GM20000 (cell line): ENCODE data around the gene FUT9.

Experiments used
- DNase-seq: peaks from one replicate; pipeline ENCODE4 v3.0.0; 2012; ENCODE audit warnings: low spot score
- TF ChIP-seq, protein P1 (sequence below): IDR thresholded peaks from 2 replicates; pipeline ENCODE4 v1.5.1; 2012; ENCODE audit warnings: mild to moderate bottlenecking, control low read depth; ENCODE audit errors: extremely low read depth, missing control alignments

The FUT9 gene

DNA sequence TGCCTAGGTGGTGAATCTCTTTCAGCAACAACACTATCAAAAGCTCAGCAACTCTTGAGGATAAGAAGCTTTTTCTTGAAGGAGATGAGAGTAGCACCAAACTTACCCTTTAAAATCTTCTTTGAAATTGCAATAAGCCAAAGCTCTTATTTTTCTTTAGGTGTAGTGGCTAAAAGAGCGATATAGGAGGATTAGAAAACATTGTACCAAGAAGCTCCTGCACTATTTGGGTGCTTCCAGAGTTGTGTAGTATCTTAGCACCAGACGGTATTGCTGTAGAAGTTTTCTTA, 1.2 kb downstream of the FUT9 start:
- TF ChIP-seq, protein P1, sequence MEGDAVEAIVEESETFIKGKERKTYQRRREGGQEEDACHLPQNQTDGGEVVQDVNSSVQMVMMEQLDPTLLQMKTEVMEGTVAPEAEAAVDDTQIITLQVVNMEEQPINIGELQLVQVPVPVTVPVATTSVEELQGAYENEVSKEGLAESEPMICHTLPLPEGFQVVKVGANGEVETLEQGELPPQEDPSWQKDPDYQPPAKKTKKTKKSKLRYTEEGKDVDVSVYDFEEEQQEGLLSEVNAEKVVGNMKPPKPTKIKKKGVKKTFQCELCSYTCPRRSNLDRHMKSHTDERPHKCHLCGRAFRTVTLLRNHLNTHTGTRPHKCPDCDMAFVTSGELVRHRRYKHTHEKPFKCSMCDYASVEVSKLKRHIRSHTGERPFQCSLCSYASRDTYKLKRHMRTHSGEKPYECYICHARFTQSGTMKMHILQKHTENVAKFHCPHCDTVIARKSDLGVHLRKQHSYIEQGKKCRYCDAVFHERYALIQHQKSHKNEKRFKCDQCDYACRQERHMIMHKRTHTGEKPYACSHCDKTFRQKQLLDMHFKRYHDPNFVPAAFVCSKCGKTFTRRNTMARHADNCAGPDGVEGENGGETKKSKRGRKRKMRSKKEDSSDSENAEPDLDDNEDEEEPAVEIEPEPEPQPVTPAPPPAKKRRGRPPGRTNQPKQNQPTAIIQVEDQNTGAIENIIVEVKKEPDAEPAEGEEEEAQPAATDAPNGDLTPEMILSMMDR = no peak
- no peak for DNase-seq

DNA sequence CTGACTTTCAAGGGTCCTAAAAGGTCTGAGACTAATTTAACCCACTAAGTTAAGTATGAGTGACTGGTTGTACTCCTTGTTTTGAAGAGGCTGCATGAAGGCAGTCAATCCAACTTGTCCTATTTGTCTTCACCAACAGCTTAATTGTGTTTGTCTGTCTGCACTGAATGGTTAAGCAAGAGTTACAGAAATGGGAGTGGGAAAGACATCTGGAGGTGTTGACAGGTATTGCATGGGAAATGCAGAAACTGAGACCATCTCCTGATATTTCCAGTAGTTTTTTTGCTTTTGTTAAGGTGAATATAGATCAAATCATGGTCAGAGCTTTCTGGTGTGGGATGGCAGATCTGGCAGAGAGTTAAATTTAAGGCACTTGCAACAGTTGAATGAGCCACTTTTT, 6.5 kb downstream of the FUT9 start:
- DNase-seq = no peak
- TF ChIP-seq, protein P1 = no peak

DNA sequence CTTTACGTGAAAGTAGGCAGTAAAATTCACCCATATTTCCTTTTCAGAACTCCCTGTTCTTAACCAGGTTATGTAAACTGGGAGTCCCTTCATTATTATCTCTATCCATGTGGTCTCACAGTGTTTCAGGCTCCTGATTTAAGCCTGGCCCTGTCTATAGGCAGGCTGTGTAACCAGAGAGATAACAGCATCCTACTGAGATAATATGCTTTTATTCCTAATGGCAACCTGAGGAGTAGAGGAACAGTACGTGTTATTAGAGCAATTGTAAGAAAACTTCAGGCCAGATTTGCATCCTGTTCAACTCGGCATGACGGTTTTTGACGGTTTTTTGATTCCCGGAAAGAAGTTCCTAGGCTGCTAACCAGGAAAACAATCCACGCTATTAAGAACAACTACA, 16.9 kb downstream of the FUT9 start:
- DNase-seq = no peak
- TF ChIP-seq, protein P1 = no peak

- no peak for DNase-seq
- TF ChIP-seq, protein P1 = no peak
These were observed 35.8 kb downstream of the FUT9 start for GRCh38 chr6:96051555-96051954.

DNA sequence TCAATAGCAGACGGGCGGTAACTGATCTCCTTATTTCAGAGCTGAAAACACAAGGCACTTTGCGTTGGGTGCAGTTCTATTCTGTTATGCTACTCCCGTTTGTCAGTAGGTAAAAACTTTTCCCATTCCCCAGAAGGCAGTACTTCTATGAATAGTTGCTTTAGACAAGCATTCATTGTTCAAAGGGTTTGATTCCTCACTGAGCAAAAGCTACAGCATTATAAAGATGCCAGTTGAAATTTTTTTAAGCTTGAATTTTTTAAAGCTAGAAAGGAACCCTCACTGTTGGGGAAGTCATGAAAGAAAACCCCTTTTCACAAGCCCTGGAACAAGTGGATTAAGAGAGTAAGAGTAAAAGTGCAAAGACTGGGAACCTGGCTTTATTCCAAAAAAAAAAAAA, 42.3 kb downstream of the FUT9 start:
- DNase-seq = no peak

GRCh38 chr6:96059586-96059985, 43.8 kb downstream of the FUT9 start:
- no peak for DNase-seq
- TF ChIP-seq, protein P1 = no peak

More for the DNA sequence above, 42.3 kb downstream of the FUT9 start:
- TF ChIP-seq, protein P1 = no peak

- TF ChIP-seq, protein P1 = no peak
These were observed 44.5 kb downstream of the FUT9 start for GRCh38 chr6:96060249-96060648.

More at GRCh38 chr6:96060249-96060648, 44.5 kb downstream of the FUT9 start:
- no peak for DNase-seq
